ENCODE data around the gene PRR16. TPM values are rescaled to one million over a fixed set of nuclear protein-coding genes. Genes with fewer than 3 reads are reported as not detected.
A peak's percentile ranks its signal among the peaks of the same experiment; 100 is the strongest.

Gene PRR16
- total and polyA plus RNA-seq, 3 experiments from 2014 or later: not detected

DNA sequence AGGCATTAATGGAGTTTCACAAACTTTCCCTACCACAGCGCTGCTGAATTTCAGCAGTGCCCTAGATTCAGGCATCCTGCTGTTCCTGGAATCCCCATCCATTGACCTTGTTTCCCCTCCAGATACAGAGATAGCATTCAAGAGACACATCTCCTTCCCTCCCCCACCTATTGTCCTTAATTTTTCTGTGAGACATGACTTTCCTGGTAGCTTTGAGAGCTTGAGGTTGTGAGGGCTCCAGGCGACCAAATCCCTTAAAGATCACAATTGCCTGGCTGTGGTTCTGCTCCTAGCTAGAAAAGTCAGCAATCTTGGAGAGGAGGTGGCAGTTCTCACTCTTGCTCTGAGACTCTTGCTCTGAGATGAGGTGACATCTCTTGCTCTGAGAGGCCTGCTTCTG is 48.0 kb downstream of the PRR16 start:
- Mint-ChIP-seq H3K4me1 (no peaks in the 10 kb centered on the region), H3K9me3 (peaks cover 0 to 12% (median 3%) of the 10 kb centered on the region in 5 donors), H3K4me3 (no peak overlapping the region), H3K27ac (peak overlapping the region in 1 of 8 donors; percentile 44), H3K27me3 (no peaks in the 10 kb centered on the region), H3K36me3 (no peaks in the 10 kb centered on the region)
- Histone ChIP-seq H3K9me3 (ENCODE audit: low read length) (no peaks in the 10 kb centered on the region), H3K27ac (ENCODE audit: low read depth, low read length) (peak overlapping the region; percentile 28), H3K4me1 (ENCODE audit: insufficient read depth, low read length) (no peaks in the 10 kb centered on the region), H3K36me3 (ENCODE audit: insufficient read depth, low read length) (no peaks in the 10 kb centered on the region), H3K27me3 (ENCODE audit: insufficient read depth, low read length, poor library complexity, severe bottlenecking) (no peaks in the 10 kb centered on the region), H3K4me3 (ENCODE audit: low read length) (no peak overlapping the region)
- DNase-seq: no peak
- ChIA-PET CTCF (no interaction called here), POLR2A (no interaction called here)

DNA sequence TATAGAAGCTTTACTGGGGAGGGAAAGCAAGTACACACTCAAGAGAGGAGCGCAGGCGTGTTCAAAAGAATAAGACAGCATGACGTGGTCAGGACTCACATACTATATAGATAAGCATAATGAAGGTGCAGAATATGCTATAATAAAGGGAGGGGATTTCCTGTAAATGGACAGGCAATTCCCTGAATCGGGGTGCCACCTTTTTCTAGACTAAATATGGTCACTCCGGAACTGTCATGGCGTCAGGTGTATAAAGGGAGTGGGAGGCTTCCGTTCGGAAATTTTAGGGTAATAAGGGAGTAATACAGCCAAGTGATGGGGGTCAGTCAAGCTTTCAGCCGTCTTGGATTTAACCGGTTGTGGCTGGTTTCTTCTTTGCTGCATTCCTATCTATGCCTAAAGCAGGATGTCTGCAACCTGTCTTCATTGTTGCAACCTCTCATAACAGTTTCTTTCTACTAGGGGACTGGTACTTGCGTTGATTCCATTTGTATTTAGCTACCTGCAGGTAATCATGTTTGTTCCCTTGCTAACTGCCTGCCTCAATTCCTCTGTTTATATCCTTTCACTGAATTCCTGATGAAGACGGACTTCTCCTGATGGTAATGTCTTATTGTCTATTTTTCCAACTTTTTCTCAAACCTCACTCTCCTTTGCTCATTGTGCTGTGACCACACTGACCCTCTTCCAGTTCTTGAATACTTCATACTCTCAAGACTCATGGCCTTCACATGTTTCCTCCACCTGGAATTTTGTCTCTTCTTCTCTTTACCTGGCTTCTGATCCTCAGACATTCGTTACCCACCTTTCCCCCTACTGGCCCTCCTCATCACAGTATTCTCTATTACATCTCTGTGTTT is 48.9 kb downstream of the PRR16 start:
- CTCF ChIA-PET: no interaction called here
- no peak for DNase-seq
- H3K4me3 ChIP-seq (ENCODE audit: low read length): no peak overlapping the region
- peak overlapping the region; percentile 48 for H3K27ac ChIP-seq (ENCODE audit: low read depth, low read length)
- POLR2A ChIA-PET: no interaction called here
- Mint-ChIP-seq H3K4me1 (no peaks in the 10 kb centered on the region), H3K36me3 (no peaks in the 10 kb centered on the region), H3K9me3 (peaks cover 0 to 12% (median 3%) of the 10 kb centered on the region in 5 donors), H3K27me3 (no peaks in the 10 kb centered on the region), H3K27ac (no peak overlapping the region), H3K4me3 (no peak overlapping the region)
- H3K27me3 ChIP-seq (ENCODE audit: insufficient read depth, low read length, poor library complexity, severe bottlenecking): no peaks in the 10 kb centered on the region
- no peaks in the 10 kb centered on the region for H3K9me3 ChIP-seq (ENCODE audit: low read length)
- H3K4me1 ChIP-seq (ENCODE audit: insufficient read depth, low read length): no peaks in the 10 kb centered on the region
- H3K36me3 ChIP-seq (ENCODE audit: insufficient read depth, low read length): no peaks in the 10 kb centered on the region

DNA sequence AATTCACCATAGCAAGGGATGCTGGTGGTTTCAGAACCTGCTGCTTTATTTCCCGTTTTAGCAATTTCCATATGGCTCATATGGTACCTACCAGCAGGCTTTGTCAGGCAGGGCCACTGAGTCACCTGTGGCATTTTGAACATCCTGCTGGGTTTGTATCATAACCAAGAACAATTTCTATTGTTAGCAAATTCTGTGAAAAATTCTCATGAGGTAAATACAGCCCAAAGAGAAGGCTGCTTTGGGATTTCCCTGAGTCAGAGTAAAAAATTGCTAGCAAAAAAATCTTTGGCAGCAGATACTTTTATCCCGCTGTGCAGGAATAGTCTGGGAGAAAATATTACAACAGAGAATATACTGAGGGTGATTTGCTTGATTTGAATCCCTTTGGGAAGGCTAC is 52.7 kb downstream of the PRR16 start:
- Mint-ChIP-seq H3K36me3 (no peaks in the 10 kb centered on the region), H3K27me3 (no peaks in the 10 kb centered on the region), H3K9me3 (peaks cover 1 to 9% (median 3%) of the 10 kb centered on the region in 5 donors), H3K4me3 (no peak overlapping the region), H3K4me1 (no peaks in the 10 kb centered on the region), H3K27ac (no peak overlapping the region)
- Histone ChIP-seq H3K36me3 (ENCODE audit: insufficient read depth, low read length) (no peaks in the 10 kb centered on the region), H3K4me1 (ENCODE audit: insufficient read depth, low read length) (no peaks in the 10 kb centered on the region), H3K27ac (ENCODE audit: low read depth, low read length) (no peak overlapping the region), H3K27me3 (ENCODE audit: insufficient read depth, low read length, poor library complexity, severe bottlenecking) (no peaks in the 10 kb centered on the region), H3K4me3 (ENCODE audit: low read length) (no peak overlapping the region), H3K9me3 (ENCODE audit: low read length) (no peaks in the 10 kb centered on the region)
- POLR2A ChIA-PET: no interaction called here
- CTCF ChIA-PET: no interaction called here
- no peak for DNase-seq

DNA sequence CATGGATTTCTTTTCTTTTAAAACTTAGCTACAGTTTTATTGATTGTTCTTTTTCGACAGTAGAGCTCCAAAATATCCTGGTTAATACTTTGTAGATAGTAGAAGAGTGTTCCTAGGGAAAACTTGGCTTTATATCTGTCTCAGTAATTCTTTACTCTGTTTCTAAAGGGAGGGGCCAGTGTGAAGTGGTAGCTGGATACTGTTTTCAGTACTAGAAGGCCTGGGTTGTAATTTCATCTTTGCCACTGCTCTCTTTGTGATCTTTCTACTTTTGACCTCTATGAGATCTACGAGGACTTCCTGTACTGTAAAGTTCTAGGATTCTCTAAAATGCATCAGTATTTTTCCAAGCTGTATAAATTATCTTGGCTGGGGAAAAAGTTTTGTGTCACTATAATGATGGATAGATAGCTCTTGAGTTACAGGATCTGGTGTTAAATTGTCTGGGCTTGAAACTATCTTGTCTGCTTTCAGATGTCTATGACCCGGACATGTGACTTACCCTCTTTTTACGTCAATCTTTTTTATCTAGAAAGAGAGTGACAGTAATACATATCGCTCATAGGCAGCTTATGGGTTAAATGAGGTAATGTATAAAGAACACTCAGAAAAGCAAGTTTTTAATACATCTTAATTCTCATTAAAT is 53.6 kb downstream of the PRR16 start:
- Histone ChIP-seq H3K4me3 (ENCODE audit: low read length) (no peak overlapping the region), H3K9me3 (ENCODE audit: low read length) (no peaks in the 10 kb centered on the region), H3K4me1 (ENCODE audit: insufficient read depth, low read length) (no peaks in the 10 kb centered on the region), H3K36me3 (ENCODE audit: insufficient read depth, low read length) (no peaks in the 10 kb centered on the region), H3K27me3 (ENCODE audit: insufficient read depth, low read length, poor library complexity, severe bottlenecking) (no peaks in the 10 kb centered on the region), H3K27ac (ENCODE audit: low read depth, low read length) (no peak overlapping the region)
- Mint-ChIP-seq H3K27ac (no peak overlapping the region), H3K36me3 (no peaks in the 10 kb centered on the region), H3K4me3 (no peak overlapping the region), H3K9me3 (peaks cover 1 to 9% (median 2%) of the 10 kb centered on the region in 5 donors), H3K27me3 (no peaks in the 10 kb centered on the region), H3K4me1 (no peaks in the 10 kb centered on the region)
- CTCF ChIA-PET: no interaction called here
- no peak for DNase-seq
- POLR2A ChIA-PET: no interaction called here

DNA sequence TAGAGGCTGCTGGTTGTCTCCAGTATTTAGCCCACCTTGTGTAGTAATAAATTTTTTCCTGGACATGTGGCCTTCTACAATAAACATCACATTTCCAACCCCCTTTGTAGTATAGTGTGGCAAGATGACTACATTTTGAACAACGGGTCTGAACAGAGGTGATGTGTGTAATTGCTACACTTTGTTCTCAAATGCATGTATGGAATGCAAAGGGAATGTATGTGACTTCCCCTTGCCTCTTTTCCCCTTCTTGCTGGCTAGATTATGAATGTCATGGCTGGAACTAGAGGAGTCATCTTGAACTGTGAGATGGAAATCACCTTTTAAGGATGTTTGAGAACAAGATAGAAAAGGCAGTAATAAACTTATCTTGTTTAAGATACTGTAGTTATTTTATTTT is 54.5 kb downstream of the PRR16 start:
- Histone ChIP-seq H3K36me3 (ENCODE audit: insufficient read depth, low read length) (no peaks in the 10 kb centered on the region), H3K9me3 (ENCODE audit: low read length) (no peaks in the 10 kb centered on the region), H3K27me3 (ENCODE audit: insufficient read depth, low read length, poor library complexity, severe bottlenecking) (no peaks in the 10 kb centered on the region), H3K4me1 (ENCODE audit: insufficient read depth, low read length) (no peaks in the 10 kb centered on the region), H3K4me3 (ENCODE audit: low read length) (no peak overlapping the region), H3K27ac (ENCODE audit: low read depth, low read length) (no peak overlapping the region)
- no peak overlapping the region for H3K27ac Mint-ChIP-seq
- H3K4me3 Mint-ChIP-seq: no peak overlapping the region
- no peaks in the 10 kb centered on the region for H3K27me3 Mint-ChIP-seq
- no peak for DNase-seq
- H3K4me1 Mint-ChIP-seq: no peaks in the 10 kb centered on the region
- ChIA-PET POLR2A (no interaction called here), CTCF (no interaction called here)
- no peaks in the 10 kb centered on the region for H3K36me3 Mint-ChIP-seq
- peaks cover 0 to 5% (median 2%) of the 10 kb centered on the region in 5 donors for H3K9me3 Mint-ChIP-seq

DNA sequence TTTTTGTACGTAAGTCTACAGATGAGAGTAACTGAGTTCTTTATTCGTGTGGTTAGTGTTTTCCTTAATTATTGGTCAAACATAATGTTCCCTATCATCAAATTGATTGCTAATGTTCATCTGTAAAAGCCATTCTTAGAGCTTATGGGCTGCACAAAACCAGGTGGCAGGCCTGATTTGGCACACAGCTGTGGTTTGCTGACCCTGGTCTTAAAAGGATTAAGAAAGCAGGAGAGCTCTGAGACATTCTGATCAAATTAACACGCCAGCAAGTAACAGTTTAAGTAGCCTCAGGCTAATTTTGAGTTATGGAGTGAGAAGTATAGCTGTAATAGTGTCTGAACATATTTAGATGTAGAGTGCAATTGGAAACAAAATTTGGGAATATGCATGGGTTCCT is 63.2 kb downstream of the PRR16 start:
- Histone ChIP-seq H3K27ac (ENCODE audit: low read depth, low read length) (no peak overlapping the region), H3K9me3 (ENCODE audit: low read length) (no peaks in the 10 kb centered on the region), H3K4me1 (ENCODE audit: insufficient read depth, low read length) (no peaks in the 10 kb centered on the region), H3K4me3 (ENCODE audit: low read length) (no peak overlapping the region), H3K36me3 (ENCODE audit: insufficient read depth, low read length) (no peaks in the 10 kb centered on the region), H3K27me3 (ENCODE audit: insufficient read depth, low read length, poor library complexity, severe bottlenecking) (no peaks in the 10 kb centered on the region)
- Mint-ChIP-seq H3K9me3 (peaks cover 0 to 6% (median 2%) of the 10 kb centered on the region in 5 donors), H3K36me3 (no peaks in the 10 kb centered on the region), H3K27me3 (no peaks in the 10 kb centered on the region), H3K4me3 (no peak overlapping the region), H3K4me1 (no peaks in the 10 kb centered on the region), H3K27ac (no peak overlapping the region)
- ChIA-PET POLR2A (no interaction called here), CTCF (no interaction called here)
- DNase-seq: no peak

DNA sequence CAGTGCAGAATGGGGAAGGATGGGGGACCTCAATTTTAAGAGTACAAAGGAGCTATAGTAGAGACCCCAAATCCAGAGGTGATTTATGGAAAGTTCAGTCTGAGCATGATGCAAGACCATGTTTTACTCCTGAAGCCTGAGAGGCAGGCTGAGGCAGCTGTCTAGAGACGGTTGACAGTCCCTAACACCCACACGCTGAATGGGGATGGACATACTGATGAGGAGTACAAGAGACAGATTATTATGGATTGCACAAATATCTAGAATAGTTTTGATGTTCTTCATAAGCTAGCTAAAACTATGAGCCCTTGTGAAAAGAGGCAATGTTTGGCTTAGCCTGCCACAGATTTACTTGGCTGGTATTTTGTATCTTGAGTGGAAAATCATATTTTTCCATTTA is 64.5 kb downstream of the PRR16 start:
- H3K36me3 Mint-ChIP-seq: no peaks in the 10 kb centered on the region
- no peaks in the 10 kb centered on the region for H3K4me1 Mint-ChIP-seq
- Histone ChIP-seq H3K4me3 (ENCODE audit: low read length) (no peak overlapping the region), H3K9me3 (ENCODE audit: low read length) (no peaks in the 10 kb centered on the region), H3K36me3 (ENCODE audit: insufficient read depth, low read length) (no peaks in the 10 kb centered on the region), H3K4me1 (ENCODE audit: insufficient read depth, low read length) (no peaks in the 10 kb centered on the region), H3K27ac (ENCODE audit: low read depth, low read length) (no peak overlapping the region), H3K27me3 (ENCODE audit: insufficient read depth, low read length, poor library complexity, severe bottlenecking) (no peaks in the 10 kb centered on the region)
- no peak for DNase-seq
- ChIA-PET POLR2A (no interaction called here), CTCF (no interaction called here)
- peaks cover 0 to 10% (median 4%) of the 10 kb centered on the region in 5 donors for H3K9me3 Mint-ChIP-seq
- no peak overlapping the region for H3K27ac Mint-ChIP-seq
- no peak overlapping the region for H3K4me3 Mint-ChIP-seq
- H3K27me3 Mint-ChIP-seq: no peaks in the 10 kb centered on the region

DNA sequence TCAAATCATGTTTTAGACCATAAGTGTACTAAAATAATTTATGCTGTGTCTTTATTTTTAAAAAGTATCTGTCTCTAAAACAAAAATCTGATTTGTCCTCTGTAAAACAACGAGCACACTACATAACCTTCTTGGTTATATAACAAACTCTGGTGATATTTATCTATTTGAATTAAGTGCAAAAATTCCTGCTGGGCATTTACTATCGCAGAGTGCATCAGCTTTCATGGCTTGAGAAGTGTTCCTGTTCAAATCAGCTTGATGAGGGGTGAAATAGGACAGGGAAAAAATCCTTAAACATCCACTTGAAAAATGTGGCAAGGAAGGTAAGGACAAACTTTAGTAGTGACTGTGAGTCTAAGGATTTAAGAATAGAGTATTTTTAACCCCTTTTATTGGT is 65.3 kb downstream of the PRR16 start:
- H3K4me3 Mint-ChIP-seq: no peak overlapping the region
- H3K27me3 Mint-ChIP-seq: no peaks in the 10 kb centered on the region
- Histone ChIP-seq H3K36me3 (ENCODE audit: insufficient read depth, low read length) (no peaks in the 10 kb centered on the region), H3K27me3 (ENCODE audit: insufficient read depth, low read length, poor library complexity, severe bottlenecking) (no peaks in the 10 kb centered on the region), H3K4me3 (ENCODE audit: low read length) (no peak overlapping the region), H3K9me3 (ENCODE audit: low read length) (no peaks in the 10 kb centered on the region), H3K27ac (ENCODE audit: low read depth, low read length) (no peak overlapping the region), H3K4me1 (ENCODE audit: insufficient read depth, low read length) (no peaks in the 10 kb centered on the region)
- peaks cover 0 to 10% (median 4%) of the 10 kb centered on the region in 5 donors for H3K9me3 Mint-ChIP-seq
- H3K4me1 Mint-ChIP-seq: no peaks in the 10 kb centered on the region
- ChIA-PET POLR2A (no interaction called here), CTCF (no interaction called here)
- H3K27ac Mint-ChIP-seq: no peak overlapping the region
- no peaks in the 10 kb centered on the region for H3K36me3 Mint-ChIP-seq
- no peak for DNase-seq

Measured in CD8-positive, alpha-beta memory T cell (primary cell).